Activated CD4-positive, alpha-beta T cell treated with anti-CD3 and anti-CD28 coated beads, Interleukin-2, amount 10 ng/mL, durations not matched to agents 24 days and 14 days (primary cell): Measurements from ENCODE around the gene ERAL1. TPM values are rescaled to one million over a fixed set of nuclear protein-coding genes. Genes with fewer than 3 reads are reported as not detected.

Experiments used
- DNase-seq: peaks from one replicate; pipeline ENCODE4 v3.0.0; 2022
- H3K27ac Mint-ChIP-seq: one replicate; pipeline ENCODE4 v1.8.0; 2022; ENCODE audit warnings: mild to moderate bottlenecking, mixed read lengths
- H3K27me3 Mint-ChIP-seq: one replicate; pipeline ENCODE4 v1.8.0; 2022; ENCODE audit warnings: mixed read lengths
- H3K36me3 Mint-ChIP-seq: one replicate; pipeline ENCODE4 v1.8.0; 2022; ENCODE audit warnings: low read depth, mild to moderate bottlenecking, mixed read lengths
- H3K4me1 Mint-ChIP-seq: one replicate; pipeline ENCODE4 v1.8.0; 2021; ENCODE audit warnings: mixed read lengths
- H3K4me3 Mint-ChIP-seq: one replicate; pipeline ENCODE4 v1.8.0; 2022; ENCODE audit warnings: mild to moderate bottlenecking, moderate library complexity, mixed read lengths
- H3K9me3 Mint-ChIP-seq: one replicate; pipeline ENCODE4 v1.8.0; 2021; ENCODE audit warnings: mixed read lengths
- intact Hi-C: fragments of 100-400 bp; cut with micrococcal nuclease; formaldehyde crosslinking; loops from one replicate; pipeline ENCODE4 v1.15.1; 2023
- total RNA-seq: library from RNA; stranded (reverse); gene quantifications from 2 replicates; pipeline ENCODE4 v1.2.3, GENCODE V29; 2022

ERAL1 gene
- total RNA-seq, result 56.8 and 61.2 TPM in 2 replicates

GRCh38 chr17:28854457-28855335, at the start of gene ERAL1:
TSS of gene ERAL1 (plus strand) at chr17:28855016. CDS start at chr17:28855035, 19 bp downstream.
- H3K36me3 Mint-ChIP-seq, result peaks cover 23% of the 10 kb centered on the region
- intact Hi-C loops, result loop anchor here (1.0 to 5.0 kb wide), 4 partner anchors 12 to 91 kb away; partner anchors contain the start of genes DHRS13 and FAM222B
- no peaks in the 10 kb centered on the region for H3K27me3 Mint-ChIP-seq
- H3K9me3 Mint-ChIP-seq, result no peaks in the 10 kb centered on the region
- H3K27ac Mint-ChIP-seq, result peak within 1 kb of the TSS; percentile 85
- peak within 1 kb of the TSS; percentile 82 for H3K4me3 Mint-ChIP-seq
- H3K4me1 Mint-ChIP-seq, result peaks cover 19% of the 10 kb centered on the region
- peak; percentile 96 for DNase-seq

DNA sequence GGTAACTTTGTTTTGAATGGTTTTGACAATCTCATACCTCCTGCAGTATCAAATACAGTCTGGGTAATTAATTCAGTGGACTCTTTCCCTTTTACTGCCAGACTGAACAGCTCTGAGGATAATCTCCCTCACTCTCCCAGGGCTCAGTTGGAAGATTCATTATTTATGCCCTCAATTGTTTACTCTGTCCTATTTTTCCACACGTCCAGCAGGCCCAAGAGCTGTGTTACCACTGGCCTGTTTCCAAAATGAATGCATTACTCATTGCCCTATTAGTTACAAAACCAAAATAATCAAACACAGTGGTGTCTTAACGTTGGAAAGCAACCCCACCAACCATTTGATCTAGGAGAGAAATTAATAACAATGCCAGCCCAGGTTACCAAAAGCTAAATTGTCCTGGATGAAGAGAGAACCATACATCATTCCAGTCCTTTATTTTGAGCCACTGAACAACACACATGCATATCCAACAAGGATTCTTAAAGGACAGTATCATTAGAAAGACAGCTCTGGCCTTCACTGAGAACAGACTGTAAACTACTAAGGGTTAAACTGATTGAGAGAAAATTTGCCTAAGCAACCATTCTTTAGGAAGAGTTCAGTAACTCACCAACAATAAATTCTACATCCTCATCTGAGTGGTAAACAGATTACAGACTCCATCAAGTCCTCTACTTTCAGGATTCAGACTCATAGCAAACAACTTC, 46.7 kb upstream of the ERAL1 start:
- intact Hi-C loops, result no loop called here
- Mint-ChIP-seq H3K9me3 (no peaks in the 10 kb centered on the region), H3K27ac (peak overlapping the region; percentile 74), H3K27me3 (no peaks in the 10 kb centered on the region), H3K36me3 (peaks cover 21% of the 10 kb centered on the region), H3K4me3 (no peak overlapping the region), H3K4me1 (peaks cover 28% of the 10 kb centered on the region)
- DNase-seq, result no peak

DNA sequence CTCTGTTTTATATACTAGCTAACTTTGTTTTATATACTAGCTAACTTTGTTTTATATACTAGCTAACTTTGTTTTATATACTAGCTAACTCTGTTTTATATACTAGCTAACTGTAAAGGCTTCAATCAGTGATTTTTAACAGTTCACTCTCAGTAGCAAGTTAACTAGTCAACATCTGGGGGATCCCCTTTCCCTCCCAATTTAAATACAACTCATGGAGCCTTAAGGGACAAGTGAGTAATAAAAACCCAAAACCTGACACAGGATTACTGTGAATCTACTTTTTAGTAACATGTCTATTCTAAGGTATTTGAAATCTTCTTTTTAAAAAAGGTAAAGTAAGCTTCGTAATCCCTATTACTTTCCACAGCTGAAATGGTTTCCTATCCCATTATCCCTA, 44.4 kb upstream of the ERAL1 start:
- intact Hi-C loops, result loop anchor here (5.0 kb wide), 2 partner anchors 47 to 48 kb away; partner anchors contain the start of gene ERAL1
- no peaks in the 10 kb centered on the region for H3K9me3 Mint-ChIP-seq
- H3K36me3 Mint-ChIP-seq, result peaks cover 18% of the 10 kb centered on the region
- H3K27ac Mint-ChIP-seq, result peak overlapping the region; percentile 35
- peaks cover 31% of the 10 kb centered on the region for H3K4me1 Mint-ChIP-seq
- no peak for DNase-seq
- no peaks in the 10 kb centered on the region for H3K27me3 Mint-ChIP-seq
- H3K4me3 Mint-ChIP-seq, result peak overlapping the region; percentile 85

DNA sequence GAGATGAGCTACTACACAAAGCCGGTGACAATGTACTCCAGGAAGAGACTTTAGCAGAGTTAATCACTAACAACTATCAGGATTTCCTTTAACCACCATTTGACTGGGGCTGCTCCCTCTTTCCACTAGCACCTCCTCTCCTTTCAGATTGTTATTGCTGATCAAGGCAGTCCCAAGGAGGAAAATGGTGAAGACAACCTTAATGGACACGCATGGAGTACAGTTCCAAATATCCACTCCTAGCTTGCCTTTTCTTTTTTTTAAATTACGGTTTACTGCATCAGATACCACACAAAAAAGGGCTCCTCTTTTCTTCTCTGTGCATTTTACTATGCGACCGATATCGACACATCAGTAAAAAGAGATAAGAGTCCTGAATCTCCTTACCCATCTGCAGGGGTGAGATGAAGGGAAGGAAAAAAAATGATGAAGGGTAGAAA, 43.1 kb upstream of the ERAL1 start:
- intact Hi-C loops, result loop anchor here (2.0 to 5.0 kb wide), 6 partner anchors 31 to 141 kb away; partner anchors contain the start of genes DHRS13, ERAL1, FAM222B and NEK8
- Mint-ChIP-seq H3K27ac (peak overlapping the region; percentile 76), H3K36me3 (peaks cover 9% of the 10 kb centered on the region), H3K4me1 (peaks cover 35% of the 10 kb centered on the region), H3K27me3 (no peaks in the 10 kb centered on the region), H3K4me3 (peak overlapping the region; percentile 85), H3K9me3 (no peaks in the 10 kb centered on the region)
- peak; percentile 72 for DNase-seq

- Mint-ChIP-seq H3K27me3 (no peaks in the 10 kb centered on the region), H3K36me3 (peaks cover 7% of the 10 kb centered on the region), H3K9me3 (no peaks in the 10 kb centered on the region), H3K4me3 (peak overlapping the region; percentile 85), H3K4me1 (peaks cover 36% of the 10 kb centered on the region), H3K27ac (peak overlapping the region; percentile 97)
- intact Hi-C loops, result loop anchor here (2.0 to 5.0 kb wide), 6 partner anchors 31 to 141 kb away; partner anchors contain the start of genes DHRS13, ERAL1, FAM222B and NEK8
- peak; percentile 99 for DNase-seq
These were observed 42.6 kb upstream of the ERAL1 start for GRCh38 chr17:28812091-28812747.

DNA sequence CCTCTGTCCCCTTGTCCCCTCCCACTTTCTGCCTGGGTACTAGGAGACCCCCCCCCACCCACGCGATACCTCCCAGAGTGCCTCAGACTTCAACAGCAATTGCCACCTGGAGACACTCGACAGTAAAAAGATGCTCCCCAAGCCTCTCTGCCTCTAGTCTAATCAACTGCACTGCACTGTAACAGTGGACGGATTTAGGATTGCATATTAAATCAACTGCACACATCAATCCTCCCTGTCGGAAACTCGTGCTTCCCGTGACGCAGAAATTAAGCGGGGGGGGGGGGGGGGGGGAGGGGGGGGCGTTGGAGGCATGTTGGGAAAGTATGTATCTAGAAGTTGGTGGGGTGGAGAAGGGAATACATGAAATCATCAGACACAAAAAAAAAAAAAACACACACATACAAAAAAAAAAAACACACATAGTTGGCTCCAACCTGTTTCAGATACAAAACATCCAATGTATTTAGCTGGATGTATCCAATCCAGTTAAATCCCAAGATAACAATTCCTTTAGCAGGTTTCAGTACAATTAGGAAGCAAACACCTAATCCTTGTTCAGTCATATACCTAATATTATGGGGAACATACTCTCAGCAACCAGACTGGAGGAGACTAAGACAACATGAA, 42.0 kb upstream of the ERAL1 start:
- H3K4me1 Mint-ChIP-seq, result peaks cover 32% of the 10 kb centered on the region
- H3K27ac Mint-ChIP-seq, result peak overlapping the region; percentile 97
- intact Hi-C loops, result loop anchor here (2.0 to 5.0 kb wide), 6 partner anchors 30 to 140 kb away; partner anchors contain the start of genes DHRS13, ERAL1, FAM222B and NEK8
- H3K4me3 Mint-ChIP-seq, result peak overlapping the region; percentile 85
- no peak for DNase-seq
- no peaks in the 10 kb centered on the region for H3K9me3 Mint-ChIP-seq
- no peaks in the 10 kb centered on the region for H3K27me3 Mint-ChIP-seq
- peaks cover 3% of the 10 kb centered on the region for H3K36me3 Mint-ChIP-seq

GRCh38 chr17:28816540-28816939, 38.3 kb upstream of the ERAL1 start:
- H3K36me3 Mint-ChIP-seq, result no peaks in the 10 kb centered on the region
- no peaks in the 10 kb centered on the region for H3K27me3 Mint-ChIP-seq
- intact Hi-C loops, result no loop called here
- H3K27ac Mint-ChIP-seq, result no peak overlapping the region
- DNase-seq, result no peak
- no peak overlapping the region for H3K4me3 Mint-ChIP-seq
- no peaks in the 10 kb centered on the region for H3K9me3 Mint-ChIP-seq
- peaks cover 15% of the 10 kb centered on the region for H3K4me1 Mint-ChIP-seq

DNA sequence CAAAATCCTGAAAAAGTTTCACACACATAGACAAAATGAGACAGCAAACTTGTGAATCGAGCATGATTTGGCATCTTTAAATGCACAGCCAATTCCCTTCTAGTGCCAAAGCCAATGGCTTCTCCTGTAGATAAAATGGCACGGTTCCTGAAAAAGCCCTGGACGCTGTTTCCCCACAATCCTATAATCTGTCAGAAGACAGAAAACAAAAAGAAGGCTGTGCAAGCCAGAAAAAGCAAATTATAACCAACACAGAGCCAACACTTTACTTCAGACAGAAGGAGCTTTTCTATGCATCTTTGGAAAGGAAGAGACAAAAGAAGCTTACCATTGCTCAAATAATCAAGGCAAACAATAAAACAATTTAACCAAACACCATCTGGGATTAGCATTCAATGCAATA, 36.0 kb upstream of the ERAL1 start:
- Mint-ChIP-seq H3K27me3 (no peaks in the 10 kb centered on the region), H3K27ac (no peak overlapping the region), H3K36me3 (no peaks in the 10 kb centered on the region), H3K4me1 (peaks cover 8% of the 10 kb centered on the region), H3K4me3 (no peak overlapping the region), H3K9me3 (no peaks in the 10 kb centered on the region)
- DNase-seq, result no peak
- intact Hi-C loops, result no loop called here

- no peaks in the 10 kb centered on the region for H3K9me3 Mint-ChIP-seq
- no peaks in the 10 kb centered on the region for H3K27me3 Mint-ChIP-seq
- no peak for DNase-seq
- no peak overlapping the region for H3K4me3 Mint-ChIP-seq
- H3K27ac Mint-ChIP-seq, result no peak overlapping the region
- peaks cover 8% of the 10 kb centered on the region for H3K4me1 Mint-ChIP-seq
- peaks cover 1% of the 10 kb centered on the region for H3K36me3 Mint-ChIP-seq
- intact Hi-C loops, result no loop called here
These were observed 35.2 kb upstream of the ERAL1 start for GRCh38 chr17:28819582-28819981.

DNA sequence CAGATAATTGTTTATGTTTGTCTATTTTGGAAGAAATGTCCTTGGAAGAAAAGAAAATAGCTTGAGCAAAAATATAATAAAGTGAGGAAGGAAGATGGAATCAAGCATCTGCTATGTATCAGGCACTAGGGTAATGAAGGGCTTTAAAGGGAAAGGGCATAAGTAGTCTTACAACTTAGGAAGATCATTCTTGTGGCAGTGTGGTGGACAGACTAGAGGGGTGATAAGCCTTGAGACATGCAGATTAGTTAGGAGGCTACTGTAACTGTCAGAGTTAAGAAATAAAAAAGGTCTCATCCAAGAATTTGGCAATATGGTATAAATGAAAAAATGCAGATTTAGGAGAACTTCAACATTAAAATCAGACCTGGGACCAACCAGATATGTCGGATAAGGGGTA, 27.1 kb upstream of the ERAL1 start:
- intact Hi-C loops, result no loop called here
- Mint-ChIP-seq H3K27me3 (no peaks in the 10 kb centered on the region), H3K4me3 (no peak overlapping the region), H3K27ac (peak overlapping the region; percentile 6), H3K9me3 (no peaks in the 10 kb centered on the region), H3K36me3 (peaks cover 22% of the 10 kb centered on the region), H3K4me1 (peaks cover 2% of the 10 kb centered on the region)
- no peak for DNase-seq

DNA sequence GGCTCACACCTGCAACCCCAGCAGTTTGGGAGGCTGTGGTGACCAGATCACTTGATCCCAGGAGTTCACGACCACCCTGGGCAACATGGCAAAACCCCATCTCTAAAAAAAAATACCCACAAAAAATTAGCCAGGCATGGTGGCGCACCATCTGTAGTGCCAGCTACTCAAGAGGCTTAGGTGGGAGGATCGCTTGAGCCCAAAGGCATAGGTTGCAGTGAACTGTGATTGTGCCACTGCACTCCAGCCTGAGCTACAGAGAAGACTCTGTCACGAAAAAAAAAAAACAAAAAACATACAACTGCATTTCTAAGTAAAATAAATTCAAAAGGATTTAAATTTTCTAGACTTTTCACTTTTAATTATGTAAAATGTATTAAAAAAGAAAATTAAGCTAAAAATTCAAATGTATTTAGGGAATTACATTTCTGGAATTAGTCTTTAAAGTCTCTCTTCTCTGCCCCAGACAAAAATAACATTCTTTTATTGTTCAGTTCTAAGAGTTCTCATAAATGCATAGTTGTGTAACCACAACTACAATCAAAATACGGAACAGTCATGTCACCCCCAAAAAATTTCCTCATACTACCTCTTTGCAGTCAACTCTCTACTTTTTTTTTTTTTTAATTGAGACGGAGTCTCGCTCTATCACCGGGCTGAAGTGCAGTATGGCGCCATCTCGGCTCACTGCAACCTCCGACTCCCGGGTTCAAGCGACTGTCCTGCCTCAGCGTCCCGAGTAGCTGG, 26.3 kb upstream of the ERAL1 start:
- H3K9me3 Mint-ChIP-seq, result no peaks in the 10 kb centered on the region
- no peak for DNase-seq
- H3K27ac Mint-ChIP-seq, result no peak overlapping the region
- intact Hi-C loops, result no loop called here
- H3K4me1 Mint-ChIP-seq, result peaks cover 2% of the 10 kb centered on the region
- H3K4me3 Mint-ChIP-seq, result no peak overlapping the region
- no peaks in the 10 kb centered on the region for H3K27me3 Mint-ChIP-seq
- H3K36me3 Mint-ChIP-seq, result peaks cover 22% of the 10 kb centered on the region

DNA sequence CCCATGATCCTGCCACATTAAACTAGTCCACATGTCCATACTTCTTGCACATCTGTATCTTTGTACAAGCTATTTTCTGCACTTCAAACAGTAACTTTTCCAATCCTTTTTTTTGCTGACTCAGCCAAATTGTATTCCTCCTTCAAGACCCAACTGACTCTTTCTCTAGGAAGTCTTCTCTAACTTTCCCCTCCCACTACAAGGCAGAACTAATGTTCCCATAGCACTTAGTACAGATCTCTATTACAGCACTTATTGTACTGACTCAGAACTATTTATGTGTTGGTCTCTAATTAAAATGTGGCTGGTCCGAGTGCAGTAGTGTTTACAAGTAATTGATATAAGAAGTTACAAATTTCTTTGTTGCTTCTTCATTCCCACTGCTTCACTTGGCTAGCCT, 20.4 kb upstream of the ERAL1 start:
- Mint-ChIP-seq H3K4me3 (no peak overlapping the region), H3K9me3 (no peaks in the 10 kb centered on the region), H3K4me1 (peaks cover 13% of the 10 kb centered on the region), H3K27me3 (no peaks in the 10 kb centered on the region), H3K36me3 (peaks cover 27% of the 10 kb centered on the region), H3K27ac (no peak overlapping the region)
- intact Hi-C loops, result no loop called here
- DNase-seq, result no peak
